Memory B cell (primary cell): ENCODE measurements around the gene SMC4.

ENCODE experiments used
- ATAC-seq: fragments of 150-1000 bp; cut with Tn5 transposase; 2 replicates; pipeline ENCODE4 v1.10.0; 2021; ENCODE audit warnings: low read depth, mild to moderate bottlenecking, moderate library complexity
- DNase-seq, 2 donors: peaks; one replicate each; pipeline ENCODE4 v3.0.0; 2022; ENCODE audit warnings: low spot score in 2 of 2
- H3K27ac Mint-ChIP-seq: one replicate; pipeline ENCODE4 v1.8.0; 2022; ENCODE audit warnings: mild to moderate bottlenecking, moderate library complexity, mixed read lengths
- H3K27me3 Mint-ChIP-seq: one replicate; pipeline ENCODE4 v1.8.0; 2022; ENCODE audit warnings: mixed read lengths
- H3K36me3 Mint-ChIP-seq: one replicate; pipeline ENCODE4 v1.8.0; 2022; ENCODE audit warnings: mild to moderate bottlenecking, mixed read lengths
- H3K4me1 Mint-ChIP-seq: one replicate; pipeline ENCODE4 v1.8.0; 2022; ENCODE audit warnings: mixed read lengths
- H3K4me3 Mint-ChIP-seq: one replicate; pipeline ENCODE4 v1.8.0; 2022; ENCODE audit warnings: mild to moderate bottlenecking, moderate library complexity, mixed read lengths
- H3K9me3 Mint-ChIP-seq: one replicate; pipeline ENCODE4 v1.8.0; 2022; ENCODE audit warnings: mixed read lengths

Gene SMC4

DNA sequence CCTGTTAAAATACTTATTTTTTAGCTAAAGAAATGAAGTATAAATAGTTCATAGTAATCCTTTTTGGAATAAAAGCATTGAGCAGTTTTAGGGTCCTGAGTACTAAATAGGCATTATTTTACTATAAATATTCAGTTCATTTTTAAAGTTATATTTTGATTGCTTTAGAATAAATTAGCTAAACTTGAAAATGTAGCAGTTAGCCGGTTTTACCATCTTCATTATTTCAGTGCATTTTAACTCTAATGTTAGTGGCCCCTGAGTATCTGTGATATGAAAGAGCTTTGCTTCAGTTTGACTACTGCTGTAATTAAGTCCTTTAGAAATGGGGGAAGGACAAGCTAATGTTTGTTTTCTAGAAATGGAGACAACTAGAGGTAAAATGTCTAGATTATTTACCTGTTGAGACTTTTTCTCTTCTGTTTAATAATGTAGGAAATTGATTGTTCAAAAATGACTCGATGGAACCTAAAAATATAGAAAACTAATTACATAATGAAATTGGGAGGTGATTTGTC is 3.6 kb downstream of the SMC4 start:
- H3K27me3 Mint-ChIP-seq: peaks cover 4% of the 10 kb centered on the region
- H3K9me3 Mint-ChIP-seq: no peaks in the 10 kb centered on the region
- H3K4me3 Mint-ChIP-seq: no peak overlapping the region
- peaks cover 7% of the 10 kb centered on the region for H3K36me3 Mint-ChIP-seq
- peaks cover 21% of the 10 kb centered on the region for H3K4me1 Mint-ChIP-seq
- no peak overlapping the region for H3K27ac Mint-ChIP-seq
- no peak for DNase-seq
- ATAC-seq: no peak

DNA sequence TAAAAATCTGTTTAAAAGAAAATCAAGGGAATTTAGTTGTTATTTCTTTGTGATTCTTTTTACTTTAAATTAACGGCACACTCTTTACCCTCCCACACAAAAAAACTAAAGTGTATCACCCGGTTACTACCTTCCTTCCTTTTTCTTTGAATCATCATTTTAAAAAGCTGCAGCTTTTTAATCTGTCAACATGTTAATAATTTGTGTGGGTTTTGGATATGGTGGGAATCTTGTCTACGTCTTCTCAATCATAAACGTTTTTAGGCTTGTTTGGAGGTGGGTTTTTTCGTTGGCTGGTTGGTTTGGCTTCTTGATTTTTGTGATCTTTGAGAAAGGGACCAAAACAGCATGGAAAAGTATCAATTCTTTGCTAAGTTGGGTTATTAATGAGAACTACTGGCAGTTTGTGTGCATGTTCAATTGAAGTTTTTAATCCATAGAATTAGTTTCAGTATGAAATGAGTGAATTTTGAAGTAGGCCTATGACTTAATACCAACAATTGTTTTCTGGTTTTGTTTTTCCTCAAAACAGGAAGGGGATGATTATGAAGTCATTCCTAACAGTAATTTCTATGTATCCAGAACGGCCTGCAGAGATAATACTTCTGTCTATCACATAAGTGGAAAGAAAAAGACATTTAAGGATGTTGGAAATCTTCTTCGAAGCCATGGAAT is 4.5 kb downstream of the SMC4 start:
- H3K27ac Mint-ChIP-seq: no peak overlapping the region
- H3K4me3 Mint-ChIP-seq: peak overlapping the region; percentile 63
- H3K9me3 Mint-ChIP-seq: no peaks in the 10 kb centered on the region

DNA sequence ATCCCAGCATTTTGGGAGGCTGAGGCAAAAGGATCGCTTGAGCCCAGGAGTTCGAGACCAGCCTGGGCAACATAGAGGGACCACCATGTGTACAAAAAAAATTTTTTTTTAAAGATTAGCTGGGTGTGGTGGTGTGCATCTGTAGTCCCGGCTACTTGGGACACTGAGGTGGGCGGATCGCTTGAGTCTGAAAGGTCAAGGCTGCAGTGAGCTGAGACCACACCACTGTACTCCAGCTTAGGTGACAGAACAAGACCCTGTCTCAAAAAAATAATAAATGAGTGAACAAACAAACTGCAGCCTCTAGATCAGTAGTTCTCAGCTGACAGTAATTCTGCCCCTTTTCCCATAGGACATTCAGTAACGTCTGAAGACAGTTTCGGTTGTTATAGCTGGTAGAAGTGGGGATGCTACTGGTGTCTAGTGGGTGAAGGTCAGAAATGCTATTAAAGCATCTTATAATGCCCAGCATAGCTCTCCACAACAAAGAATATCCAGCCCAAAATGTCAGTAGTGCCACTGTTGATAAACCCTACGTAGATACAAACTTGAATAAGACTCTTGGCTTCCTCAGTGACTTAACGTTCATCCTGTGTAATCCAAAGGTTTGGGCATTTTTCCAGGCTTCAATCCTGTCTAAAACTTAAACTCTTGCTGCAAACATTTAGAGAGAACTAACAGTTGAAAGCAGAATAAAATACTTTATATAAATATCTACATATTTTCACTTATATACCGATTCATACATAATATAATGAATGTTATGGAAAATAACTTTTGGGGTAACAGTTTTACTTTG is 10.6 kb downstream of the SMC4 start:
- Mint-ChIP-seq H3K36me3 (peaks cover 4% of the 10 kb centered on the region), H3K4me1 (no peaks in the 10 kb centered on the region), H3K27me3 (no peaks in the 10 kb centered on the region), H3K9me3 (no peaks in the 10 kb centered on the region), H3K4me3 (no peak overlapping the region), H3K27ac (no peak overlapping the region)
- ATAC-seq (no peak), DNase-seq (no peak)

More for the DNA sequence above, 4.5 kb downstream of the SMC4 start:
- DNase-seq (no peak), ATAC-seq (no peak)
- peaks cover 9% of the 10 kb centered on the region for H3K36me3 Mint-ChIP-seq
- peaks cover 18% of the 10 kb centered on the region for H3K4me1 Mint-ChIP-seq
- H3K27me3 Mint-ChIP-seq: peaks cover 4% of the 10 kb centered on the region

DNA sequence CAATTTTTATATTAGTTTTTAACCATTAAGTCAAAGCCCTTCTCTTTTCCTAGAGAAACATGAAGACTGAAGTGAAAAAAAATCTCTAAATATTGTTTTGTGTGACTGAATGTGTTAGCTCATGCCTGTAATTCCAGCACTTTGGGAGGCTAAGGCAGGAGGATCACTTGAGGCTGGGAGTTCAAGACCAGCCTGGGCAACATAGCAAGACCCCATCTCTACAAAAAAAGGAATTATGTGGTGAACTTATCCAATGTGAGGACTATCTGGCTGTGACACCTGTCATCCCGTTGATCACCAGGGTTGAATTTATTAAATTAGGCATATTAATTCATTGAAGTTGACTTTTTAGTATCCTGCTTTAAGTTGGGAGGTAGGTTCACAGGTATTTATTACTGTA is 13.0 kb downstream of the SMC4 start:
- no peaks in the 10 kb centered on the region for H3K4me1 Mint-ChIP-seq
- ATAC-seq: no peak
- H3K27me3 Mint-ChIP-seq: no peaks in the 10 kb centered on the region
- H3K9me3 Mint-ChIP-seq: no peaks in the 10 kb centered on the region
- H3K4me3 Mint-ChIP-seq: no peak overlapping the region
- no peak for DNase-seq
- no peak overlapping the region for H3K27ac Mint-ChIP-seq
- peaks cover 6% of the 10 kb centered on the region for H3K36me3 Mint-ChIP-seq

- Mint-ChIP-seq H3K36me3 (peaks cover 7% of the 10 kb centered on the region), H3K27ac (no peak overlapping the region), H3K27me3 (no peaks in the 10 kb centered on the region), H3K4me1 (no peaks in the 10 kb centered on the region), H3K4me3 (no peak overlapping the region), H3K9me3 (no peaks in the 10 kb centered on the region)
- DNase-seq (peak; percentile 55 to 65), ATAC-seq (peak; percentile 79)
Measured at GRCh38 chr3:160413613-160414248, 14.3 kb downstream of the SMC4 start.

- Mint-ChIP-seq H3K9me3 (no peaks in the 10 kb centered on the region), H3K4me1 (no peaks in the 10 kb centered on the region), H3K36me3 (peaks cover 13% of the 10 kb centered on the region), H3K27me3 (no peaks in the 10 kb centered on the region), H3K27ac (no peak overlapping the region), H3K4me3 (no peak overlapping the region)
- no peak for DNase-seq
- no peak for ATAC-seq
Measured at GRCh38 chr3:160417311-160417710, 17.9 kb downstream of the SMC4 start.

DNA sequence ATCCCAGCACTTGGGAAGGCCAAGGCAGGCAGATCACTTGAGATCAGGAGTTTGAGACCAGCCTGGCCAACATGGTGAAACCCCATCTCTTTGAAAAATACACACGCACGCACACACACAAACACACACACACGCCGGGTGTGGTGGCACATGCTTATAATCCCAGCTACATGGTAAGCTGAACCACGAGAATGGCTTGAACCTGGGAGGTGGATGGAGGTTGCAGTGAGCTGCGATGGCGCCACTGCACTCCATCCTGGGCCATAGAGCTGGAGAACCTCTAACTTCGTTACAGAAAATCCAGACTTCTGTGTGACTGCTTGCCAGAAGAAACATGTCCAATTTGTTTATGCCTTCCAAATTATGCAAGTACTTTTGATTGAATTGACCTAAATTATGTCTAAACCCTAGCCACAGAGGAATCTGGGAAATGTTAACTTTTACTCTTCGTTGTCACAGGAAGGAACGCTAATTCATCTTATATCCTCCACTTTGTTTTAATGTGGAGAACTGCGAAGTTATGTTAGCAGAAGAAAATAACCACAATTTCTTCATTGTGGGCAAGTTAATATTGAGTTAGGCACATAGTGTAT is 28.5 kb downstream of the SMC4 start:
- DNase-seq (no peak), ATAC-seq (no peak)
- Mint-ChIP-seq H3K4me3 (no peak overlapping the region), H3K9me3 (no peaks in the 10 kb centered on the region), H3K36me3 (peaks cover 22% of the 10 kb centered on the region), H3K4me1 (no peaks in the 10 kb centered on the region), H3K27me3 (no peaks in the 10 kb centered on the region), H3K27ac (no peak overlapping the region)

DNA sequence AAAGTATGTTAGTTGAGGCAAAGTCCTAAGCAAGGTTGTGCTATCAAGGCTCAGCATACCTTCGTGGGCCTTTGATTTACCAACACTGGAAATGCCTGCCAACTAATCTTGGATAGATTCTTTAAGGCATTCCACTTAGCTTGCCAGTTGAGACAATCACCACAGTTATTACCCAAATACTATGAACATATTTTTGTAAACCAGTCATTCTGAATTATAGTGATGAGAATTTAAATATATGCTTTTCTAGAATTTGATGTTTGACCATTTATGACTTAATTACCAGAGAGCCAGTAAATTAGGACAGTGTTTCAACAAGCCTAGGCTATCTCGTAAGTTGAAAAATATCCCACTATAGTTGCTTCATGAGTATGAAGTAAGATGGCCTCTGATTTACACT is 34.6 kb downstream of the SMC4 start:
- ATAC-seq: no peak

GRCh38 chr3:160435095-160435494 is 35.6 kb downstream of the SMC4 start:
- H3K9me3 Mint-ChIP-seq: no peaks in the 10 kb centered on the region
- H3K27ac Mint-ChIP-seq: no peak overlapping the region
- DNase-seq: no peak
- H3K4me3 Mint-ChIP-seq: no peak overlapping the region
- peaks cover 5% of the 10 kb centered on the region for H3K4me1 Mint-ChIP-seq
- ATAC-seq: no peak
- H3K36me3 Mint-ChIP-seq: peaks cover 23% of the 10 kb centered on the region
- no peaks in the 10 kb centered on the region for H3K27me3 Mint-ChIP-seq

More for the DNA sequence above, 34.6 kb downstream of the SMC4 start:
- no peak overlapping the region for H3K27ac Mint-ChIP-seq
- H3K4me3 Mint-ChIP-seq: no peak overlapping the region
- peaks cover 20% of the 10 kb centered on the region for H3K36me3 Mint-ChIP-seq
- H3K9me3 Mint-ChIP-seq: no peaks in the 10 kb centered on the region
- no peak for DNase-seq
- peaks cover 5% of the 10 kb centered on the region for H3K4me1 Mint-ChIP-seq
- H3K27me3 Mint-ChIP-seq: no peaks in the 10 kb centered on the region

DNA sequence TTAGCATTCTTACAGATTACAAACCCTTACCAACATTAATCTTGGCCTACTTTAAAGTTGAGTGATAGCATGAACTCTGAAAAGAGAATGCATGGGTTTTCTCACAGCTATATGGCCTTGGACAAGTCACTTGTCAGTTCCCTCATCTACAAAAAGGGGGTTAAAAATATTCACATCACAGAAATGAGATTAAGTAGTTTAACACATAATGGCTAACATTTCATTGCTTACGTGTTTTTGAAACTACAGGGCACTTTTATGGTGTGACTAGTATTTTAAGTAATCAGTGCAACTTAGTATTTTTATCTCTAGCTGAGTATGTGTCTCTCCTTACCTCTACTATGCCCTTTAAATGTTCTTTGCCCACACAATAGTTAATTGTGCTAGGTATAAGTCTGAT is 36.3 kb downstream of the SMC4 start:
- Mint-ChIP-seq H3K36me3 (peaks cover 23% of the 10 kb centered on the region), H3K27ac (no peak overlapping the region), H3K4me3 (no peak overlapping the region)

GRCh38 chr3:160437083-160437455 is 37.6 kb downstream of the SMC4 start:
- no peak for DNase-seq
- H3K36me3 Mint-ChIP-seq: peaks cover 22% of the 10 kb centered on the region
- no peaks in the 10 kb centered on the region for H3K27me3 Mint-ChIP-seq
- peaks cover 8% of the 10 kb centered on the region for H3K4me1 Mint-ChIP-seq
- no peak overlapping the region for H3K27ac Mint-ChIP-seq
- no peaks in the 10 kb centered on the region for H3K9me3 Mint-ChIP-seq
- ATAC-seq: no peak
- H3K4me3 Mint-ChIP-seq: no peak overlapping the region

More for the DNA sequence above, 36.3 kb downstream of the SMC4 start:
- Mint-ChIP-seq H3K9me3 (no peaks in the 10 kb centered on the region), H3K27me3 (no peaks in the 10 kb centered on the region), H3K4me1 (peaks cover 5% of the 10 kb centered on the region)
- ATAC-seq (no peak), DNase-seq (no peak)

DNA sequence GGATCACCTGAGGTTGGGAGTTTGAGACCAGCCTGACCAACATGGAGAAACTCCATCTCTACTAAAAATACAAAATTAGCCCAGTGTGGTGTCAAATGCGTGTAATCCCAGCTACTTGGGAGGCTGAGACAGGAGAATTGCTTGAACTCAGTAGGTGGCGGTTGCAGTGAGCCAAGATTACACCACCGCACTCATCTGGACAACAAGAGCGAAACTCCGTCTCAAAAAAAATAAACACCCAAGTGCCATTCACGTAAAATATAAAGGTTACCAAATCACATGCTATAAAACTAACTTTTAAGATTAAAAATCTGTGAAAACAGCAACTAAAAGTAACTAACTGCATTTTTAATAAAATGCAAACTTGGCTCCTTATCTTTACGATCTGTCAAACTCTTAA is 41.2 kb downstream of the SMC4 start:
- Mint-ChIP-seq H3K36me3 (peaks cover 30% of the 10 kb centered on the region), H3K9me3 (no peaks in the 10 kb centered on the region), H3K27me3 (no peaks in the 10 kb centered on the region), H3K27ac (no peak overlapping the region), H3K4me1 (peaks cover 17% of the 10 kb centered on the region), H3K4me3 (no peak overlapping the region)
- ATAC-seq (no peak), DNase-seq (no peak)

DNA sequence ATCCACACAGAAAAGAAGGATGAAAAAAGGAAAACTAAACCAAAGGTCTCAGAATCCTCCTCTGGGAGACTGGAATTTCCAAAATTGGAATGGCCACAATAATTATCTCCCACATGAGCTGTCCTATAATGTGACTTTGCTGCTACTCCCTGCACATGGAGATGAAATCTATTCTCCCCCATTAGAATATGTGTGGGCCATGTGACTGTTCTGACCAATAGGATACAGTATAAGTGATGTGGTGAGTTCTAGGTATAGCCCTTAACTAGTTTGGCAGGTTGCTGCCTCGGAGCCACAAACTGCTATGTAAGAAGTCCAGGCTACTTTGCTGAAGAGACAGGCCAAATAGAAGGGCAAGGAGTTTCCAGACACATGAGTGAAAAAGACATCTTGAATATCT is 45.0 kb downstream of the SMC4 start:
- no peaks in the 10 kb centered on the region for H3K9me3 Mint-ChIP-seq
- ATAC-seq (no peak), DNase-seq (no peak)
- no peak overlapping the region for H3K4me3 Mint-ChIP-seq
- peaks cover 23% of the 10 kb centered on the region for H3K4me1 Mint-ChIP-seq
- H3K27me3 Mint-ChIP-seq: no peaks in the 10 kb centered on the region
- H3K27ac Mint-ChIP-seq: no peak overlapping the region
- peaks cover 23% of the 10 kb centered on the region for H3K36me3 Mint-ChIP-seq

DNA sequence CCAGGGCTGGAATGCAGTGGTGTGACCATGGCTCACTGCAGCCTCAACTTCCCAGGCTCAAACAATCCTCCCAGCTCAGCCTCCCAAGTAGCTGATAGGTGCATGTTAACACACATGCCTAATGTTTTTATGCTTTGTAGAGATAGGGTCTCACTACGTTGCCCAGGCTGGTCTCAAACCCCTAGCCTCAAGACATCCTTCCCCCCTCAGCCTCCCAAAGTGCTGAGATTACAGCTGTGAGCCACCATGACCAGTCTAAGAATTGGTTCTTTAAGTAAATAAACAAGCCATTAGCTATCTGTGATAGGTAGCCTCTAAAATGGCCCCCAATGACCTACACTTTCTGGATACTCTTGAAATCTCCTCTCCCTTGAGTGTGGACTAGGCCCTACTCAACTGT is 46.4 kb downstream of the SMC4 start:
- H3K4me1 Mint-ChIP-seq: peaks cover 29% of the 10 kb centered on the region
- H3K4me3 Mint-ChIP-seq: no peak overlapping the region
- DNase-seq: no peak
- H3K36me3 Mint-ChIP-seq: peaks cover 18% of the 10 kb centered on the region
- no peaks in the 10 kb centered on the region for H3K27me3 Mint-ChIP-seq
- H3K9me3 Mint-ChIP-seq: no peaks in the 10 kb centered on the region
- ATAC-seq: no peak
- H3K27ac Mint-ChIP-seq: no peak overlapping the region
